Activated CD4-positive, alpha-beta T cell treated with anti-CD3 and anti-CD28 coated beads, Interleukin-2, amount 10 ng/mL, durations not matched to agents 24 days and 14 days (primary cell): ENCODE measurements around the gene MAP3K5. TPM values are rescaled to one million over a fixed set of nuclear protein-coding genes. Genes with fewer than 3 reads are reported as not detected.
"Not testable (repeated sequence)": the region's sequence is repeated elsewhere in the genome, so short reads cannot be mapped to it uniquely, and the experiment has no call there.

Experiments used
- DNase-seq: peaks from one replicate; pipeline ENCODE4 v3.0.0; 2022
- H3K27ac Mint-ChIP-seq: one replicate; pipeline ENCODE4 v1.8.0; 2022; ENCODE audit warnings: mild to moderate bottlenecking, mixed read lengths
- H3K27me3 Mint-ChIP-seq: one replicate; pipeline ENCODE4 v1.8.0; 2022; ENCODE audit warnings: mixed read lengths
- H3K36me3 Mint-ChIP-seq: one replicate; pipeline ENCODE4 v1.8.0; 2022; ENCODE audit warnings: low read depth, mild to moderate bottlenecking, mixed read lengths
- H3K4me1 Mint-ChIP-seq: one replicate; pipeline ENCODE4 v1.8.0; 2021; ENCODE audit warnings: mixed read lengths
- H3K4me3 Mint-ChIP-seq: one replicate; pipeline ENCODE4 v1.8.0; 2022; ENCODE audit warnings: mild to moderate bottlenecking, moderate library complexity, mixed read lengths
- H3K9me3 Mint-ChIP-seq: one replicate; pipeline ENCODE4 v1.8.0; 2021; ENCODE audit warnings: mixed read lengths
- intact Hi-C: fragments of 100-400 bp; cut with micrococcal nuclease; formaldehyde crosslinking; loops from one replicate; pipeline ENCODE4 v1.15.1; 2023
- total RNA-seq: library from RNA; stranded (reverse); gene quantifications from 2 replicates; pipeline ENCODE4 v1.2.3, GENCODE V29; 2022

The MAP3K5 gene
- total RNA-seq, 1 donor from 2014 or later, result 8.7 TPM

GRCh38 chr6:136710877-136711552 is 81.3 kb downstream of the MAP3K5 start:
- no peak overlapping the region for H3K4me3 Mint-ChIP-seq
- no peaks in the 10 kb centered on the region for H3K27me3 Mint-ChIP-seq
- no peak for DNase-seq
- H3K9me3 Mint-ChIP-seq, result peaks cover 5% of the 10 kb centered on the region
- H3K36me3 Mint-ChIP-seq, result peaks cover 29% of the 10 kb centered on the region
- no peak overlapping the region for H3K27ac Mint-ChIP-seq
- peaks cover 6% of the 10 kb centered on the region for H3K4me1 Mint-ChIP-seq
- intact Hi-C loops, result no loop called here

- H3K9me3 Mint-ChIP-seq, result peaks cover 5% of the 10 kb centered on the region
- intact Hi-C loops, result no loop called here
- peaks cover 29% of the 10 kb centered on the region for H3K36me3 Mint-ChIP-seq
- no peak overlapping the region for H3K27ac Mint-ChIP-seq
- H3K4me1 Mint-ChIP-seq, result peaks cover 6% of the 10 kb centered on the region
- DNase-seq, result no peak
- no peaks in the 10 kb centered on the region for H3K27me3 Mint-ChIP-seq
- H3K4me3 Mint-ChIP-seq, result no peak overlapping the region
Measured at GRCh38 chr6:136709429-136709828, 82.8 kb downstream of the MAP3K5 start.

GRCh38 chr6:136706430-136706829 is 85.8 kb downstream of the MAP3K5 start:
- Mint-ChIP-seq H3K36me3 (peaks cover 21% of the 10 kb centered on the region), H3K9me3 (no peaks in the 10 kb centered on the region), H3K4me1 (peaks cover 11% of the 10 kb centered on the region), H3K27me3 (no peaks in the 10 kb centered on the region), H3K4me3 (no peak overlapping the region), H3K27ac (no peak overlapping the region)
- intact Hi-C loops, result no loop called here
- DNase-seq, result no peak

GRCh38 chr6:136703331-136703865 is 88.9 kb downstream of the MAP3K5 start:
- peaks cover 29% of the 10 kb centered on the region for H3K4me1 Mint-ChIP-seq
- H3K4me3 Mint-ChIP-seq, result no peak overlapping the region
- H3K27me3 Mint-ChIP-seq, result no peaks in the 10 kb centered on the region
- no peak for DNase-seq
- no peaks in the 10 kb centered on the region for H3K9me3 Mint-ChIP-seq
- no peak overlapping the region for H3K27ac Mint-ChIP-seq
- intact Hi-C loops, result loop anchor here (5.0 kb wide), 1 partner anchor 61 kb away; no protein-coding TSS in a partner anchor
- H3K36me3 Mint-ChIP-seq, result peaks cover 30% of the 10 kb centered on the region

- Mint-ChIP-seq H3K4me1 (peaks cover 27% of the 10 kb centered on the region), H3K27me3 (no peaks in the 10 kb centered on the region), H3K36me3 (peaks cover 27% of the 10 kb centered on the region), H3K27ac (no peak overlapping the region), H3K4me3 (no peak overlapping the region), H3K9me3 (no peaks in the 10 kb centered on the region)
- intact Hi-C loops, result loop anchor here (5.0 kb wide), 1 partner anchor 59 kb away; no protein-coding TSS in a partner anchor
- DNase-seq, result no peak
Measured at GRCh38 chr6:136701045-136701444, 91.2 kb downstream of the MAP3K5 start.

- Mint-ChIP-seq H3K36me3 (peaks cover 29% of the 10 kb centered on the region), H3K9me3 (no peaks in the 10 kb centered on the region), H3K4me1 (peaks cover 27% of the 10 kb centered on the region), H3K27me3 (no peaks in the 10 kb centered on the region), H3K27ac (no peak overlapping the region), H3K4me3 (no peak overlapping the region)
- intact Hi-C loops, result no loop called here
- DNase-seq, result no peak
Measured at GRCh38 chr6:136699358-136699757, 92.9 kb downstream of the MAP3K5 start.

GRCh38 chr6:136696783-136697364 is 95.4 kb downstream of the MAP3K5 start:
- intact Hi-C loops, result no loop called here
- no peaks in the 10 kb centered on the region for H3K27me3 Mint-ChIP-seq
- no peaks in the 10 kb centered on the region for H3K9me3 Mint-ChIP-seq
- H3K36me3 Mint-ChIP-seq, result peaks cover 30% of the 10 kb centered on the region
- no peak for DNase-seq
- peaks cover 23% of the 10 kb centered on the region for H3K4me1 Mint-ChIP-seq
- H3K4me3 Mint-ChIP-seq, result no peak overlapping the region
- H3K27ac Mint-ChIP-seq, result no peak overlapping the region

- intact Hi-C loops, result no loop called here
- H3K27ac Mint-ChIP-seq, result no peak overlapping the region
- no peak for DNase-seq
- H3K9me3 Mint-ChIP-seq, result no peaks in the 10 kb centered on the region
- no peaks in the 10 kb centered on the region for H3K27me3 Mint-ChIP-seq
- H3K4me1 Mint-ChIP-seq, result peaks cover 19% of the 10 kb centered on the region
- no peak overlapping the region for H3K4me3 Mint-ChIP-seq
- peaks cover 31% of the 10 kb centered on the region for H3K36me3 Mint-ChIP-seq
Measured at GRCh38 chr6:136696238-136696637, 96.0 kb downstream of the MAP3K5 start.

GRCh38 chr6:136695412-136695811 is 96.9 kb downstream of the MAP3K5 start:
- Mint-ChIP-seq H3K27ac (no peak overlapping the region), H3K27me3 (no peaks in the 10 kb centered on the region), H3K4me1 (peaks cover 13% of the 10 kb centered on the region), H3K9me3 (no peaks in the 10 kb centered on the region), H3K36me3 (peaks cover 35% of the 10 kb centered on the region), H3K4me3 (no peak overlapping the region)
- DNase-seq, result no peak
- intact Hi-C loops, result no loop called here

- intact Hi-C loops, result no loop called here
- no peak overlapping the region for H3K4me3 Mint-ChIP-seq
- no peak for DNase-seq
Measured at GRCh38 chr6:136693090-136693489, 99.2 kb downstream of the MAP3K5 start.

GRCh38 chr6:136687894-136688293 is 104.4 kb downstream of the MAP3K5 start:
- H3K4me1 Mint-ChIP-seq, H3K27ac Mint-ChIP-seq, intact Hi-C loops, H3K4me3 Mint-ChIP-seq, H3K27me3 Mint-ChIP-seq, DNase-seq: not testable (repeated sequence)
- peaks cover 10% of the 10 kb centered on the region for H3K9me3 Mint-ChIP-seq
- H3K36me3 Mint-ChIP-seq, result peaks cover 50% of the 10 kb centered on the region

More at GRCh38 chr6:136693090-136693489, 99.2 kb downstream of the MAP3K5 start:
- Mint-ChIP-seq H3K27ac (no peak overlapping the region), H3K4me1 (no peaks in the 10 kb centered on the region), H3K36me3 (peaks cover 44% of the 10 kb centered on the region), H3K9me3 (no peaks in the 10 kb centered on the region), H3K27me3 (no peaks in the 10 kb centered on the region)

GRCh38 chr6:136685540-136686108 is 106.7 kb downstream of the MAP3K5 start:
- H3K36me3 Mint-ChIP-seq, result peaks cover 44% of the 10 kb centered on the region
- no peaks in the 10 kb centered on the region for H3K4me1 Mint-ChIP-seq
- H3K4me3 Mint-ChIP-seq, result no peak overlapping the region
- H3K9me3 Mint-ChIP-seq, result peaks cover 10% of the 10 kb centered on the region
- H3K27me3 Mint-ChIP-seq, result no peaks in the 10 kb centered on the region
- no peak for DNase-seq
- H3K27ac Mint-ChIP-seq, result no peak overlapping the region
- intact Hi-C loops, result no loop called here

GRCh38 chr6:136684466-136684865 is 107.8 kb downstream of the MAP3K5 start:
- Mint-ChIP-seq H3K27me3 (no peaks in the 10 kb centered on the region), H3K4me1 (no peaks in the 10 kb centered on the region), H3K9me3 (peaks cover 10% of the 10 kb centered on the region), H3K27ac (no peak overlapping the region), H3K36me3 (peaks cover 43% of the 10 kb centered on the region), H3K4me3 (no peak overlapping the region)
- DNase-seq, result no peak
- intact Hi-C loops, result no loop called here

GRCh38 chr6:136683209-136683941 is 108.9 kb downstream of the MAP3K5 start:
- no peak for DNase-seq
- Mint-ChIP-seq H3K4me3 (no peak overlapping the region), H3K36me3 (peaks cover 33% of the 10 kb centered on the region), H3K9me3 (peaks cover 10% of the 10 kb centered on the region), H3K4me1 (no peaks in the 10 kb centered on the region), H3K27ac (no peak overlapping the region), H3K27me3 (no peaks in the 10 kb centered on the region)
- intact Hi-C loops, result no loop called here
